Measurements from ENCODE around the gene GET3. TPM values are rescaled to one million over a fixed set of nuclear protein-coding genes. Genes with fewer than 3 reads are reported as not detected.

GET3 gene
- total RNA-seq, 1 donor from 2014 or later = 107 TPM

GRCh38 chr19:12726988-12727316 is 10.3 kb upstream of the GET3 start:
- H3K36me3 ChIP-seq (ENCODE audit: control insufficient read depth, insufficient read depth, low read length) = peaks cover 18% of the 10 kb centered on the region
- H3K4me3 ChIP-seq (ENCODE audit: low read depth, low read length) = no peak overlapping the region
- no peaks in the 10 kb centered on the region for H3K27me3 ChIP-seq (ENCODE audit: control insufficient read depth, insufficient read depth, low read length)
- no peak for TF ChIP-seq CTCF (IDR thresholded peaks at IDR 0.05; ENCODE audit: insufficient read depth, low read length, severe bottlenecking)
- DNase-seq (ENCODE audit: low read depth) (no peak), FAIRE-seq (no peak)

GRCh38 chr19:12727745-12728433 is 9.4 kb upstream of the GET3 start:
- Histone ChIP-seq H3K27me3 (ENCODE audit: control insufficient read depth, insufficient read depth, low read length) (no peaks in the 10 kb centered on the region), H3K4me3 (ENCODE audit: low read depth, low read length) (no peak overlapping the region), H3K36me3 (ENCODE audit: control insufficient read depth, insufficient read depth, low read length) (peaks cover 20% of the 10 kb centered on the region)
- no peak for TF ChIP-seq CTCF (IDR thresholded peaks at IDR 0.05; ENCODE audit: insufficient read depth, low read length, severe bottlenecking)
- FAIRE-seq (no peak), DNase-seq (ENCODE audit: low read depth) (no peak)

GRCh38 chr19:12730064-12730463 is 7.2 kb upstream of the GET3 start:
- H3K4me3 ChIP-seq (ENCODE audit: low read depth, low read length) = no peak overlapping the region
- TF ChIP-seq CTCF (IDR thresholded peaks at IDR 0.05; ENCODE audit: insufficient read depth, low read length, severe bottlenecking) = no peak
- peaks cover 20% of the 10 kb centered on the region for H3K36me3 ChIP-seq (ENCODE audit: control insufficient read depth, insufficient read depth, low read length)
- FAIRE-seq (no peak), DNase-seq (ENCODE audit: low read depth) (no peak)
- no peaks in the 10 kb centered on the region for H3K27me3 ChIP-seq (ENCODE audit: control insufficient read depth, insufficient read depth, low read length)

- Histone ChIP-seq H3K4me3 (ENCODE audit: low read depth, low read length) (no peak overlapping the region), H3K27me3 (ENCODE audit: control insufficient read depth, insufficient read depth, low read length) (no peaks in the 10 kb centered on the region), H3K36me3 (ENCODE audit: control insufficient read depth, insufficient read depth, low read length) (peaks cover 20% of the 10 kb centered on the region)
- TF ChIP-seq CTCF (IDR thresholded peaks at IDR 0.05; ENCODE audit: insufficient read depth, low read length, severe bottlenecking) = no peak
- DNase-seq (ENCODE audit: low read depth) (no peak), FAIRE-seq (no peak)
Observed at GRCh38 chr19:12731337-12731736, 6.0 kb upstream of the GET3 start.

GRCh38 chr19:12733369-12734214 is 3.7 kb upstream of the GET3 start:
- TF ChIP-seq CTCF (IDR thresholded peaks at IDR 0.05; ENCODE audit: insufficient read depth, low read length, severe bottlenecking) = peak; percentile 51
- peaks cover 22% of the 10 kb centered on the region for H3K36me3 ChIP-seq (ENCODE audit: control insufficient read depth, insufficient read depth, low read length)
- no peak for FAIRE-seq
- H3K4me3 ChIP-seq (ENCODE audit: low read depth, low read length) = peak overlapping the region; percentile 60
- peak; percentile 41 for DNase-seq (ENCODE audit: low read depth)
- H3K27me3 ChIP-seq (ENCODE audit: control insufficient read depth, insufficient read depth, low read length) = no peaks in the 10 kb centered on the region

Data from bronchial epithelial cell (primary cell).